NCI-H2029 (cell line): ENCODE results near the gene FARP2.

Experiments
- DNase-seq: peaks from one replicate; lab custom pipeline; 2025; lab: John Stamatoyannopoulos, UW

The FARP2 gene

DNA sequence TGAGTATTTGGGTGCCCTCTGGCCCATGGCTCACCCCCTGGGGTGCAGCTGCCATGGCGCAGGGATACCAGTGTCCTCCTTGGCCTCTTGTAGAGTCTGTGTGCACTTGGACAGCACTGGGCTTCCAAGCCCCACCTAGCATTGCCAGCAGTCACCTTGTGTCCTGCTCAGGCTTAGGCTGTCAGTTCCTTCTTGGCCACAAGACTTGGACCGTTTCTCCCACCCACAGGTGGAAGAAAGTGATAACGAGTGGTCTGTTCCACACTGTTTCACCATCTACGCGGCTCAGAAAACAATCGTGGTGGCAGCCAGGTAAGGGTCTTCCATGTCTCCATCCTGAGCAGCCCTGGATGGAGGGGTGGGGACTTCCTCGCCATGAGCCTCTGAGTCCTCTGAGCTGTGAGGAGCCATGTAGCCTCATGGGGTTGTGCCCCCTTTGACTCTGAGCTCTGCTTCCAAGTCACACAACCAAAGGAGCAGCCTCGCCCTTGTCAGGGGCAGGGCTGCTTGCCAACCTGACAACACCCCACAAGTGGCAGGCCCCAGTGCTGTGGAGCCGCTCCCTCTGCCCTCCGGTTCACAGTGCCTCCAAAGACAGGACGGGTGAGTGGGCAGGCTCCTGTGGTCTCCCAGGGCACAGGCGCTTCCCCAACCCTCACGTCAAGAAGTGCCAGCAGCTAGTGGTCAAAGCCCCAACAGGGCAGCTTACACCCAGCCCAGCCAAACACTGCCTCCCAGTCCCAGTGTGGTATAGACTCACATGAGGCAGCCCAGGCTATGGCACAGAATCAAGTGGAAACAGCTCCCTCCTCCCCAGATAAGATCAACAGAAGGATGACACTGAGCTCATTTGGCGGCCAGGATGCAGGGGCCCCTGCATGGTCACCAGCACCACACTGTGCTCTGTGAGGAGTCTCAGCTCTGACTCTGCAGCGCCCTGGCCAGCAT, 133.9 kb downstream of the FARP2 start:
- no peak for DNase-seq

DNA sequence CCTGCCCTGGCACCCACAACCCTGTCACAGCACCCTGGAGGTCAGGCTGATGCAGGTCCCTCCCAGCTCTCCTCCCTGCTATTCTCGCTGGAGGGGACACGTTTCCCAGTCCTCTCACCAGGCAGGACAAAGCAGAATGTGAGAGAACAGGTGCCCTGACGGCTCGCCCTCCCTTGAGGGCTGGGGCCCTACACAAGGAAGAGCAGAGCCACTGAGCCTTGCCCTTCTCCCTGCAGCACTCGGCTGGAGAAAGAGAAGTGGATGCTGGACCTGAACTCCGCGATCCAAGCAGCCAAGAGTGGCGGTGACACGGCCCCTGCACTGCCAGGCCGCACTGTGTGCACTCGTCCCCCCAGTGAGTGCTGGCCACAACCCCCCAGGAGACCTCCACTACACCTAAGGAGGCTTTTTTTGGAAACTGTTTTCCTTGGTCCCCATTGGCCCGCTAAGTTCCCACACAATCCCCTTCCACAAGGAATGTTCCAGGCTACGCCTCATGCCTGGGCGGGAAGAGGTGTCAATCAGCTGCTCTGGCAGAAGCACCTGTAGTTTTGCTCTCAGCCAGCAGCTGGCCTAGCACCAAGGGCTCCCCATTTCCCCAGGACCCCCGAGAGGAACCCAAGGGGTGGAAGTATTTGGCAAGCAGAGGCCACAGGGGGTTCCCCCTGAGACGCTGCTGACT, 134.9 kb downstream of the FARP2 start:
- DNase-seq: no peak

DNA sequence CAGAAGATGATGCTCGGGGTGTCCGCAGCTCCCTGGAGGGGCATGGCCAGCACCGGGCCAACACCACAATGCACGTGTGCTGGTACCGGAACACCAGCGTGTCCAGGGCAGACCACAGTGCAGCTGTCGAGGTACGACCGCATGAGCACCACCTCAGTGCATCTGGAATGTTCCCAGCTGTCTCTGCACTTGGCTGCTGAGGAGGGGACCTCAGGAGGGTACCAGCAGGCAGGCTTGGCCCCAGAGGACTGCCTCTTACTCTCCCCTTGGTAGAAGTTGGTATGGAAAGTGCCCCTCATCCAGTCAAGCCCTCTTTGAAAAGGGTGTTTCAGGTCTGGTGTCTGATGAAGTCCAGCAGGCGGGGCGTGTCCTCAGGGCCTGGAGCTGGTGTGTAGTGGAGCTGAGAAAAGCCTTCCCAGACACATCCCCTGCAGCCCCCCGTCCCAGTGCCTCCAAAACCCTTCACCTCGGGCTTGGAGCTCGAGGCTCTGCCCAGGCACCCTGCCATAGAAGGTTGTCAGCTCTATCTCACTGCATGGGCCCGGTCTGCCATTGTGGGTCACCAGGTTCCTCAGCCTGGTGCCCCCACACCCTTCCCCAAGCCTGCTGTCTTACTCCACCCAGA, 135.6 kb downstream of the FARP2 start:
- no peak for DNase-seq

DNA sequence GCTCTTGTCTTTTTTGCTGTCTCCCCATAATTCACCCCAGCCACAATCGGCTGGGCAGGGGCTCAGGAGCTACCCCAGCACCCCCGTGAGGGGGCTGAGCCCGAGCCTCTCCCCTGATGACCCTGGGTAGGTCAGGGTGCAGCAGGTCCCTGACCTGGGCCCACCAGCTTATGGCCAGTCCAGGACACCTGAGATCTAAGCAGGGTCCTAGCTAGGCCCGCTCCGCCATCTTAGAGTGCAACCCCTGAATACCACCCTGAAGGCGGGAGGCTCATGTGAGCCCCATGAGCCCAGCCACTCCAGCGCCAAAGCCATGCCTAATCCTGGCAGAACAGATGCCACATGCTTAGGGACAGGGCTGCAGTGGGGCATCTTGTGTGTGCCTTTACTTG, 136.1 kb downstream of the FARP2 start:
- no peak for DNase-seq

DNA sequence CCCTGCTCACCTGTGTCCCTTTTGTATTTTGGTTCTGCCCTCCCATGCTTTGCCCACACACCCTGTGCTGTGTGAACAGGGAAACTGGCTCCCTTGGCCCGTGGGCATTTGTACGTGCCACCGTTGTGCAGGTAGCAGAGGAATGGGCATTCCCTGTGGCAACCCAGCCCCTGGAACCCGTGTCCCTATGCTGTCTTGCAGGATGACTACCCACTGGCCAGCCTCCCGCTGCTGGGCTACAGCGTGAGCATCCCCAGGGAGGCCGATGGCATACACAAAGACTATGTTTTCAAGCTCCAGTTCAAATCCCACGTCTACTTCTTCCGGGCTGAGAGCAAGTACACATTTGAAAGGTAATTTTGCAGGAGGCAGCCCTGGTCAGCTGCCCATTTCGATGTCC, 137.0 kb downstream of the FARP2 start:
- no peak for DNase-seq

DNA sequence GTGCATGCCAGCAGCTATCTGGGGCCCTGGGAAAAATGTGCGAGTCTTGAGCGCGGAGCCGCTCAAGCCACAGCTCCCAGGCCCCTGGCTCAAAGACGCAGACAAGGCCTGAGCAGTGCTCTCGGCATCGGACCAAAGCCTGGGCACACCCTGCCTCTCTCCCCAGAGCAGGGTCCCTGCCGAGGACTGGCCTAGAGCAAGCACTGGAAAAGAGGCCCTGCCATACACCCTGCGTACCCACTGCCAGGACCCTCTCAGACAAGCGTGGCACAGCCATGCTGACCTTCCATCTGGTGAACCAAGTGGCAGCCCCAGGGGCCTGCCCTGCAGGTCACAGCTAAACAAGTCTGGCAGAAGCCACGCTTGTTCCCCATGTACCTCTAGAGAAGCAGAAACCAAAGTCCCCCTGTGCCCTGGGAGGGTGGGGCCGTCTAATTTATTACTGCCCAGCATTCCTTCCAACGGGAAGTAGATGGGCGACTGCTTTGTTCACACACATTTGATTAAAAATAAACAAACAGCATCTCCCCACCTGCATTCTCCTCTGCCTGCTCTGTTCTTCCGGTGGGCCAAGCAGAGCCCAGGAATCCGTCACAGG, 138.3 kb downstream of the FARP2 start:
- DNase-seq: no peak

DNA sequence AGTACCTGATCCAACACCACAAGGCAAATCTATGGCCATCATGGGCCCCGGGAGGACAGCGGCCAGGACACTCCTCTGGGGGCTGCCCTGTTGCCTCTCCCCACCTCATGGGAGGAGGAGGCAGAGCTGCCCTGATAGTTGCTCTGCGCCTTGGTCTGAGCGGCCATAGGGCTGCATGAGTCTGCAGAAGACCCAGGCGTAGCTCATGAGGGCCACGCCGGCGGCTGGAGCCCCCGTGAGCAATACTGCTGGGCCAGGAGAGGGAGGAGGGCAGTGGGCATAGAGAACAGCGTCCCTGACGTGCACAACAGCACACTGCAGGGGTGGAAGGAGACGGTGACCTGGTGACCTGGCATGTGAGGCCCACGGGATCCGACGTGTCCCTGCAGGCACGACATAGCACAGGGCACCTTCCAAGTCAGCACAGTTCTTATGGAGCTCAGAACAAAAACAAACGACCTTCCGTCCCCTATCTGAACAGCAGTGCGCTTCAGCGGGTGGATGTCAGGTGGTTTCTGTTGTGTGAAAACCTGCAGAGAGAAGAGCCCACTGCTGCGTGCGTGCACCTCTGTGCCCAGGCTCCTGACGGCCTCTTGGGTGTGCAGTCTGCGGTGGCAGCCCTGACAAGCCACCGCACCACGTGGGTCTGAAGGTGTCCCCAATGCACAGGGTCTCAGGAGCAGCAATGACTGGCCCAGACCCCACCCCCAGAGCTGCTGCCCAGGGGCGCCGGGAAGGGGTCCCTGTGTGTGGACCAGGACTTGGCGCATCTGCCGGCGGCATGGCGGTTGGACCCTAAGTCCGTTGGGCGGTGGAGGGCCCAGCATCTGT, 139.3 kb downstream of the FARP2 start:
- no peak for DNase-seq

DNA sequence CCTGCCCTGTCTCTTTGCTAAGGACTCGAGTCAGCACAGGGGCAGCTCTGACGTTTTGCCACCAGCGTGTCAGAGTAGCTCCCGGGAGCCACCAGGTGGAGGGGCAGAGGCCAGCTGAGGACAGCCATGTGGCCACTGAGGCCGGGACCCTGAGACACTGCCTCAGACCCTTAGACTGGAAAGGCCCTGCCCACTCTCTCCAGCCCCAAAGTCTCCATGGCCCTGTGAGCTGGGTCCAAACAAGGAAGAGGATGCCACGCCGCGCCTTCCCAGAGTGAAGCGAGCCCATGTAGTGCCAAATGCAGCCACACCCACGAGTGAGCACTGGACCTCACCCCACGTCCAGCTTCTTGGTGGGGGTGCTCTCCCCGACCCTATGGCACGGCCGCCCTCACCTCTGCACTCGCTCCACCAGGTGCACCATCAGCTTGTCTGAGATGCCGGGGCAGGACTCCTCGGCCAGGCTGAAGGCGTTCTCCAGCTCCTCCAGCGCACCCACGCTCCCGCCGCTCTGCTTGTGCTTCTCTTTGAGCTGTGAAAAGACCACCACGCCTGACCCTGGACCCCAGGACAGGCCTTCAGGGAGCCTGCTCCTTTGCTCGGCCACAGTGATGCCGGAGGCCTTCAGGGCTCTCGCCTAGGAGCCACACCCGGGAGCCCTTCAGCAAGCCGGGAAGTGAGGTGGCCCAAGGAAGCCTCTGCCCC, 140.1 kb downstream of the FARP2 start:
- DNase-seq: no peak

DNA sequence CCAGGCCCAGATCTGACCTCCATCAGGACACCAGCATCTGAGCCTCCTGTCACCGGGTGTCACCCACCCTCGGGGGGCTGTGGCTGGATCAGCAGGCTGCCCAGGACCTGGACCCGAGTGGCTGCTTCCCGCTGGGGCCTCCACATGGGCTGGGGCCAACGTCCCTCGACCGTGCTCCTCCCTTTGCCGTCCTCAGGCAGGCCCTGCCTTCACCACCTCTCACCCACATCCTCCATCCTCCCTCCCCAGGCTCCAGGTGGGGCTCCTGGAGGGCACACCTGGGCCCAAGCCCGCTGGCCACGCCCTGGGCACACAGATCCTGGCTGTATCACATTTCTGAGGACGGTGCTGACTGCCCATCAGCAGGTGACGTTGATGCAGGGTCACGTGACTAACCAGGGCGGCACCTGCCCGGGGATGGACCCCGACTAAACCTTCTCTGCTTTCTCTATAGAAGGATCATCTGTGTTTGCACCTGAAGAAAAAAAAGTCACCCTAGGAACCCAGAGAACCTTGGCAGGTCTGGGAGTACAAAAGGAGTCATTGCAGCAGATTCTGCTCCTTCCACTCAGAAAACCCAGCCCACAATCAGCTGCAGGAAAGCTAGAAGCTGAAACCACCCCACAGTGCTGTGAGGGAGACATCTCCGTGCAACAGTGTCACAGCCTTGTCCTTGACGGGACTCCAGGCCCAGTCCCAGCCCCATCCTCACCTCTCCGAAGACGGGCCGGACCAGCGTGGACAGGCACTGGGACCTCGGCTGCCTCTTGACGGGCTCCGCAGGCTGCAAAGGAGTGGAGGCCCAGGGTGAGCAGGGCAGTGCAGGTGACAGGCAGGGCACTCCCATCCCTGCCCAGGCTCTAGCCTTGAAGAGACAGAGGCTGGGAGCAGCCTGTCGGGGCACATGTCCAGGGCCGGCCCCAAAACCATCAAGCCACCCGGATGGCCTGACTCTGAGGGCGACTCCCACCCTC, 141.1 kb downstream of the FARP2 start:
- peak; percentile 88 for DNase-seq

DNA sequence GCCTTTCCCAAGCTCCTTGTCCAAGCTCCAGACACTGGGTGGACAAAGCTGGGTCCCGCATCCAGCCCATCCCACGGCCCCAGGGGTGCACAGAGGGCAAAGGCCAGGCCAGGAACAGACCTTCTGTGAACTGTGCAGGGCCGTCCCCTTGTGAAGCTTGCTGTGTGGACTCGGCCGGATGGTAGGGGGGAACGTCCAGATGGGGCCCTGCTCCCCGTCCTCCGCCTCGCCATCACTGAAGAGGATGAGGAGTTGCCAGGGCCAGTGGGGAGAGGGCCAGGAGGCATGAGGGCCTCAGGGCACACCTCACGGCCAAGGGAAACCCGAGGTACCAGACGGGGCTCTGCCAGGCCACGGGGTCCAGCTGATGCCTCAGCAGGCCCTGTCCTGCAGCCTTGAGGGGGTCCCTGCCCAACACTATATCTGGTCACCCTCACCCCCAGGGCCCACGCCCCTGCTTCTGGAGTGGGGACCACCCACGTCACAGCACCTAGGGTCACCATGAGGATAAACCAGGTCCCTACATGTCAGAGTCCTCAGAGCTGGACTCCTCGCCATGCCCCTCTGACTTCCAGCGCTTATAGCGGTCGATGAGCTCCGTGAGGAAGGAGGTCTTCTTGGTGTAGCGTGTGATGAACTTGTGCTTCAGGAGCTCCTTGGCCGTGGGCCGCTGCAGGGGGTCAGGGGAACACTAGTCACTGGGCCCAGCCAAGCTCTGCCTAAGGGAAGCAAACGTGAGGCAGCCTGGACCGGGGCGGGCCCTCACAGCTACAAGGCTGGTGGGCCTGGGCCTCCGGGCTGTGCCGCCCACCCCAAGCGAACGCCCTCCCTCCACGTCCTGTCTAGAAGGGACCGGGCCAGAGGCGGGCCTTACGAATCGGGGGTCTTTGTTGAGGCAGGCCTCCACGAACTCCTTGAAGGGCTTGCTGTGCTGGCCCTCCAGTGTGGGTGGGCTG, 142.3 kb downstream of the FARP2 start:
- DNase-seq: no peak

DNA sequence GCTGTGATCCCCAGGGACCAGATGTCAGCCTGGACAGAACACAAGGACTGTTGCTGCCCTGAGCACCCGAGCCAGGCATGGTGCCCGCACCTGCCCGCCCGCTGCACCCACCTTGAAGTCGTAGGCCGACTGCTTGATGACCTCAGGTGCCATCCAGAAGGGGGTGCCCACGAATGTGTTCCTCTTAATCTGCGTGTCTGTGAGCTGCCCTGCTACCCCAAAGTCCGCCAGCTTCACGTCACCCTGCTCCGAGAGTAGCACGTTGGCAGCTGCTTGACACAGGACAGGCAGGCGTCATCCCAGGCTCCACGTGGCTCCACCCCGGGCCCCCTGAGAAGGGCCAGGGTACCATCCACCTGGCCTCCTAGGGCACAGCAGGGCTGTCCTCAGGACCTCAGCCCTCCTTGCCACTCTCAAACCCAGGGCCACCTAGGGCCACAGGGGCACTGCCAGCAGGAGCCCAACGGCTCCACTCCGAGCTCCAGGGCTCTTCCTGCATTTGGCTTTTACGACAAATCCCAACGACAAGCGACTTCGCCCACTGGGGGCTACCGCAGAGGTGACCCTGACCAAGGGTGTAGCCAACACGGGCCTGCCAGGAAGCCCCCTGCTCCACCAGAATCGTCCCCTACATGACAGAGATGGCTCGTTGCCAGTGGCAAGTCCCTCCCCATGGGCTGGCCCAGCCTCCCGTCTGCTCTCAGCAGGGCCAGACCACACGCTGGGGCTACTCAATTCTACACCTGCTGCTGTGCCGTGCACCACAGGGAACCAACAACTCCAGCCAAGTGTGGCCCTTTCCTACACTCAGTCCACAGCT, 143.3 kb downstream of the FARP2 start:
- DNase-seq: peak; percentile 43

DNA sequence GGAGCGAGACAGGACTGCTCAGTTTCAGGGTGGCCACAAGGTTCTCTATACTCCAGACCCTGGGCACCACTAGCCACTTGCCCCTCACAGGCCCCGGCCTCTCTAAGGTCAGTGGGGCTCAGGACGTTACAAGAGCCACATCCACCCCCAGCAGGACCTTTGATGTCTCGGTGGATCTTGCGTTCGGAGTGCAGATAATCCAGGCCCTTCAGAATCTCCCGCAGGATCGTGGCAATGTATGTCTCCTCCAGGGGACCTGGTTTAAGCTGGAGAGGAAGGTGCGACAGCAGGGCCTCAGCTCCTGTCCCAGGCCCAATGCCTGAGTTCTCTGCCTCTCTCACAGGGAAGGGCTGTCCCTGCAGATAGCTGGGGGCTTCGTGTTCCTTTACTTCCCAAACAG, 143.9 kb downstream of the FARP2 start:
- no peak for DNase-seq

DNA sequence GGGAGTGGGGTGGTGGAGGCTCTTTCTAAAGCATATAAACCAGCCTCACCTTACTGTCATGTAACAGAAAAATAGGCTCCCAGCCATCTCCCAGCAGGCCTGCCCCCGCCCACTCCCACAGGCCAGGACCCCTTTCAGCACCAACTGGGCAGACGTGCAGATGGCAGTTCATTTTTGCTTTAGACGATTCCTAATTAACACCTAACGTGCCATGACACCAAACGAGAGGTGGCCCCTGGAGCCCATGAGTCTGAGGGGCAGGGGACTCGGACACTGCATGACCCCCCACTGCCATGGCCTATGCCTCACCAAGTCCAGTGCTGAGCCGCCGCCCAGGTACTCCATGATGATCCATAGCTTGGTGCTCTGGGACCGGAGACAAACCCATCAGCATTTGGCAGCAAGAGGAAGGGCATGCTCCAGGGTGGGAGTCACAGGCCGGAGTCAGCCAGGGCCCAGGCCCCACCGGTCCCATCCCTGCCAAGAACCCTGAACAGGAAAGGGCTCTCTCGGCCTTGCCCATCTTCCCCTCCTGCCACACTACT, 144.4 kb downstream of the FARP2 start:
- DNase-seq: no peak

DNA sequence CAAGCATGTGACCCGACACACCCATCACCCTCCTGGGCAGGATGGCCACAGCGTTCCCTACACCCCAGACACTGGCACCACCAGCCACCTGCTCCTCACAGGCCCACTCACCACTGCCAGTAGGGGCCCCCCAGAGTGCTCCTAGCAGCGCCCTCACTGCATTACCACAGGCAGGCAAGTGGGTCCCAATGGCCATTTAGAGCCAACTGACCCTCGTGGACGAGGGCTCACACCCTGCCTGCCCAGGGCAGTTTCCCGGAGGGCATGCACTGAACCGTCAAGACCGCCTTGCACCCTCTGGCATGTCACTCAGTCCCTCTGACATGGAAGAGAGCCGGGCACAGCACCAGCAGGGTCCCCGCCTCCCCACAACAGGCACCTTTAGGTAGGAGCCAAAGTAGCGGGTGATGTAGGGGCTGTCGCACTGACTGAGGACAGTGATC, 145.0 kb downstream of the FARP2 start:
- DNase-seq: no peak

DNA sequence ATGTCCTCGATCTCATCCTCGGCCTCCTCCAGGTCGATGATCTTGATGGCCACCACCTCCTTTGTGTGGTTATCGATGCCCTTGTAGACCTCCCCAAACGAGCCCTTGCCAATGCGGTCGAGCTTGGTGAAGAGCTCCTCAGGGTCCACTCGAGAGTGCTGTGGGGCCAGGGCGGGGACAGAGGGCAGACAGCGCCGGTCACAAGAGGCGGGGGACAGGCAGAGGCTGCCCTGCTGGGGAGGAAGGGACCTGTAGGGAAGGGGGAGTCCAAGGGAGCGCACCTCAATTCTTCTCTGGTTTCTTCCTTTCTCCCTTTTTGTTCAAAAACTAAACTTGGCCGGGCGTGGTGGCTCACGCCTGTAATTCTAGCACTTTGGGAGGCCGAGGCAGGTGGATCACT, 145.5 kb downstream of the FARP2 start:
- DNase-seq: no peak

DNA sequence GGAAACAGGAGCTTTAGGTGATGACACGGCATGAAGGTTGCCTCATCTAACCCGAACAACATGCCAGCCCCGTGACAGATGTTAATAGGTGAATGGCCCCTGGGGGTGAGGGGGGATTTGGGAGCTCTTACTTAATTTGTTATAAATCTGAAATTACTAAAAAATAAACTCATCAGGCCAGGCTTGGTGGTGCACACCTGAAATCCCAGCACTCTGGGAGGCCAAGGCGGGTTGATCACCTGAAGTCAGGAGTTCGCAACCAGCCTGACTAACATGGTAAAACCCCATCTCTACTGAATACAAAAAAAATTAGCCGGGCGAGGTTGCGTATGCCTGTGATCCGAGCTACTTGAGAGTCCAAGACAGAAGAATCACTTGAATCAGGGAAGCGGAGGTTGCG, 146.2 kb downstream of the FARP2 start:
- DNase-seq: no peak

DNA sequence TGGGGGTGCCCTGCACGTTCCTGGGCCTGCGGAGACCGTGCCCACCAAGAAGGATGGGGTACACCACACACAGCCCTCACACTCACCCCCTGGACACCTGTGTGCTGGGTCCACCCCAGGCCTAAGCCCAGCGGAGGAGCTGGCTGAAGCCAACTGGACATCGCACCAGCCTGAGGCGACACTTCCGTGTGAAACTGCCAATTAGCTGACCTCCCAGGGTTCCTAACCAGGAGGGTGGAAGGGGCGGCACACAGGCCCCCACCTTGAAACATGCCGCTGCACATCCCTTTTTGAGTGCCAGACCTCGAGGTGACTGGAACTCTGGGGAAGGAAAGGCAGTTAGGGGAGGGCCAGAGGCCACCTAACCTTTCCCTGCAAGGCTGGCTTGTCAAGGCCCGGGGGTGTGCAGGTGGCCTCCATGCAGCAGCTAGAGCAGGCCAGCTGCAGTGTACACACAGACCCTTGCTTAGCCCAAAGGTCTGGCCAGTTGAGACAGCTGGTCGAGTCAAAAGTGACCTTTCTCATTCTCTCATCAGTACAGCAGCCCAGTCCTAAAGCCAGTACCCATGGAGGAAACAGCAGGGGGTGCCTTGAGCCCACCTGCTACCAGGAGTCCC, 147.8 kb downstream of the FARP2 start:
- DNase-seq: no peak
